T-helper 17 cell (primary cell): ENCODE measurements around the gene FUNDC1. TPM values are rescaled to one million over a fixed set of nuclear protein-coding genes. Genes with fewer than 3 reads are reported as not detected.
"Not testable (repeated sequence)": the region's sequence is repeated elsewhere in the genome, so short reads cannot be mapped to it uniquely, and the experiment has no call there.

Experiments
- ATAC-seq: fragments of 150-1000 bp; cut with Tn5 transposase; 2 replicates; pipeline ENCODE4 v1.10.0; 2021; ENCODE audit warnings: mild to moderate bottlenecking, moderate library complexity
- DNase-seq, 3 donors: peaks; one replicate each; pipeline versions ENCODE4 v3.0.0 to v3.0.0-alpha.2; 2020 to 2021
- H3K9me3 ChIP-seq: one replicate; pipeline ENCODE4 v1.7.0; 2013; ENCODE audit warnings: low read length, mild to moderate bottlenecking; ENCODE audit not compliant: control insufficient read depth, poor library complexity, severe bottlenecking
- H3K27ac Mint-ChIP-seq: one replicate; pipeline ENCODE4 v1.8.0; 2022; ENCODE audit warnings: mild to moderate bottlenecking, moderate library complexity, mixed read lengths
- H3K27me3 Mint-ChIP-seq: one replicate; pipeline ENCODE4 v1.8.0; 2022; ENCODE audit warnings: mixed read lengths
- H3K36me3 Mint-ChIP-seq: one replicate; pipeline ENCODE4 v1.8.0; 2022; ENCODE audit warnings: low read depth, mixed read lengths
- H3K4me1 Mint-ChIP-seq: one replicate; pipeline ENCODE4 v1.8.0; 2022; ENCODE audit warnings: mild to moderate bottlenecking, mixed read lengths
- H3K4me3 Mint-ChIP-seq: one replicate; pipeline ENCODE4 v1.8.0; 2022; ENCODE audit warnings: mild to moderate bottlenecking, moderate library complexity, mixed read lengths
- total RNA-seq, 4 donors: library from RNA in 2 of 4; stranded (reverse) in 2 of 4; gene quantifications; one replicate each; pipeline ENCODE4 v1.2.3 and lab custom pipeline; 2022 to 2026

Gene FUNDC1
- 1 to 10 TPM; 5.1 to 5.4 TPM for total RNA-seq
- 6.1 to 11.2 reads per million in 2 donors for total RNA-seq (lab: John Stamatoyannopoulos, UW)

GRCh38 chrX:44542567-44543325 is at the start of gene FUNDC1:
TSS of gene FUNDC1 (minus strand) at chrX:44542859. CDS start at chrX:44542832, 27 bp downstream.
- no peaks in the 10 kb centered on the region for H3K9me3 ChIP-seq
- H3K27ac Mint-ChIP-seq = peak within 1 kb of the TSS; percentile 71
- no peaks in the 10 kb centered on the region for H3K27me3 Mint-ChIP-seq
- peaks cover 2% of the 10 kb centered on the region for H3K36me3 Mint-ChIP-seq
- peaks cover 17% of the 10 kb centered on the region for H3K4me1 Mint-ChIP-seq
- H3K4me3 Mint-ChIP-seq = peak within 1 kb of the TSS; percentile 92
- peak; percentile 98 for ATAC-seq
- peak; percentile 78 to 83 (median 82) for DNase-seq

GRCh38 chrX:44585866-44586265 is 43.2 kb upstream of the FUNDC1 start:
- DNase-seq = no peak
- Mint-ChIP-seq H3K4me1 (no peaks in the 10 kb centered on the region), H3K27me3 (no peaks in the 10 kb centered on the region), H3K27ac (no peak overlapping the region), H3K4me3 (no peak overlapping the region), H3K36me3 (no peaks in the 10 kb centered on the region)
- no peaks in the 10 kb centered on the region for H3K9me3 ChIP-seq
- ATAC-seq = no peak

- Mint-ChIP-seq H3K27ac (no peak overlapping the region), H3K27me3 (no peaks in the 10 kb centered on the region), H3K36me3 (no peaks in the 10 kb centered on the region), H3K4me3 (no peak overlapping the region), H3K4me1 (no peaks in the 10 kb centered on the region)
- ATAC-seq = no peak
- no peaks in the 10 kb centered on the region for H3K9me3 ChIP-seq
- no peak for DNase-seq
These were observed 37.8 kb upstream of the FUNDC1 start for GRCh38 chrX:44580466-44580865.

- Mint-ChIP-seq H3K27me3 (no peaks in the 10 kb centered on the region), H3K27ac (no peak overlapping the region)
These were observed 29.8 kb upstream of the FUNDC1 start for GRCh38 chrX:44572340-44572938.

GRCh38 chrX:44570522-44570921 is 27.9 kb upstream of the FUNDC1 start:
- no peaks in the 10 kb centered on the region for H3K27me3 Mint-ChIP-seq

More at GRCh38 chrX:44572340-44572938, 29.8 kb upstream of the FUNDC1 start:
- H3K9me3 ChIP-seq = no peaks in the 10 kb centered on the region
- DNase-seq = no peak
- H3K36me3 Mint-ChIP-seq = no peaks in the 10 kb centered on the region
- H3K4me1 Mint-ChIP-seq = no peaks in the 10 kb centered on the region
- ATAC-seq = no peak
- H3K4me3 Mint-ChIP-seq = no peak overlapping the region

GRCh38 chrX:44569122-44569521 is 26.5 kb upstream of the FUNDC1 start:
- Mint-ChIP-seq H3K4me1 (no peaks in the 10 kb centered on the region), H3K27me3 (no peaks in the 10 kb centered on the region)

More at GRCh38 chrX:44570522-44570921, 27.9 kb upstream of the FUNDC1 start:
- Mint-ChIP-seq H3K4me3 (no peak overlapping the region), H3K36me3 (peaks cover 2% of the 10 kb centered on the region), H3K4me1 (no peaks in the 10 kb centered on the region), H3K27ac (no peak overlapping the region)
- DNase-seq (no peak), ATAC-seq (no peak)
- no peaks in the 10 kb centered on the region for H3K9me3 ChIP-seq

GRCh38 chrX:44568196-44568595 is 25.5 kb upstream of the FUNDC1 start:
- no peaks in the 10 kb centered on the region for H3K9me3 ChIP-seq
- DNase-seq = no peak
- no peaks in the 10 kb centered on the region for H3K4me1 Mint-ChIP-seq
- no peak for ATAC-seq
- H3K27ac Mint-ChIP-seq = no peak overlapping the region
- no peak overlapping the region for H3K4me3 Mint-ChIP-seq
- peaks cover 2% of the 10 kb centered on the region for H3K36me3 Mint-ChIP-seq
- no peaks in the 10 kb centered on the region for H3K27me3 Mint-ChIP-seq

More at GRCh38 chrX:44569122-44569521, 26.5 kb upstream of the FUNDC1 start:
- Mint-ChIP-seq H3K36me3 (peaks cover 2% of the 10 kb centered on the region), H3K27ac (no peak overlapping the region), H3K4me3 (no peak overlapping the region)
- DNase-seq (no peak), ATAC-seq (no peak)
- no peaks in the 10 kb centered on the region for H3K9me3 ChIP-seq

- not testable (repeated sequence) for H3K4me3 Mint-ChIP-seq, H3K27me3 Mint-ChIP-seq, ATAC-seq, H3K36me3 Mint-ChIP-seq, H3K27ac Mint-ChIP-seq, DNase-seq, H3K4me1 Mint-ChIP-seq, H3K9me3 ChIP-seq
These were observed 19.2 kb upstream of the FUNDC1 start for GRCh38 chrX:44561896-44562295.

GRCh38 chrX:44550563-44550962 is 7.9 kb upstream of the FUNDC1 start:
- Mint-ChIP-seq H3K4me1 (no peaks in the 10 kb centered on the region), H3K4me3 (no peak overlapping the region), H3K27me3 (no peaks in the 10 kb centered on the region), H3K27ac (no peak overlapping the region), H3K36me3 (no peaks in the 10 kb centered on the region)
- DNase-seq = no peak
- H3K9me3 ChIP-seq = no peaks in the 10 kb centered on the region
- ATAC-seq = no peak

GRCh38 chrX:44545454-44545853 is 2.8 kb upstream of the FUNDC1 start:
- H3K4me3 Mint-ChIP-seq = not testable (repeated sequence)

GRCh38 chrX:44544036-44544435 is 1.4 kb upstream of the FUNDC1 start:
- Mint-ChIP-seq H3K4me1 (peaks cover 14% of the 10 kb centered on the region), H3K27ac (no peak overlapping the region), H3K36me3 (no peaks in the 10 kb centered on the region), H3K27me3 (no peaks in the 10 kb centered on the region), H3K4me3 (no peak overlapping the region)
- no peaks in the 10 kb centered on the region for H3K9me3 ChIP-seq
- DNase-seq = no peak
- ATAC-seq = no peak

More at GRCh38 chrX:44545454-44545853, 2.8 kb upstream of the FUNDC1 start:
- H3K36me3 Mint-ChIP-seq, H3K9me3 ChIP-seq, DNase-seq, H3K27me3 Mint-ChIP-seq, H3K27ac Mint-ChIP-seq, ATAC-seq: not testable (repeated sequence)
- H3K4me1 Mint-ChIP-seq = peaks cover 10% of the 10 kb centered on the region

- Mint-ChIP-seq H3K36me3 (peaks cover 6% of the 10 kb centered on the region), H3K27ac (peak overlapping the region; percentile 73), H3K27me3 (no peaks in the 10 kb centered on the region), H3K4me1 (peaks cover 16% of the 10 kb centered on the region), H3K4me3 (no peak overlapping the region)
- H3K9me3 ChIP-seq = no peaks in the 10 kb centered on the region
- DNase-seq (no peak), ATAC-seq (no peak)
These were observed 6.5 kb downstream of the FUNDC1 start for GRCh38 chrX:44536198-44536597.

GRCh38 chrX:44529310-44529709 is 13.3 kb downstream of the FUNDC1 start:
- Mint-ChIP-seq H3K27me3 (no peaks in the 10 kb centered on the region), H3K4me3 (no peak overlapping the region), H3K4me1 (peaks cover 12% of the 10 kb centered on the region), H3K36me3 (no peaks in the 10 kb centered on the region), H3K27ac (no peak overlapping the region)
- H3K9me3 ChIP-seq = no peaks in the 10 kb centered on the region
- ATAC-seq (no peak), DNase-seq (no peak)
